Measurements from ENCODE around the gene DAB1.

The DAB1 gene

GRCh38 chr1:57156907-57157306 lies 267.0 kb downstream of the DAB1 start:
- no peak for DNase-seq

DNA sequence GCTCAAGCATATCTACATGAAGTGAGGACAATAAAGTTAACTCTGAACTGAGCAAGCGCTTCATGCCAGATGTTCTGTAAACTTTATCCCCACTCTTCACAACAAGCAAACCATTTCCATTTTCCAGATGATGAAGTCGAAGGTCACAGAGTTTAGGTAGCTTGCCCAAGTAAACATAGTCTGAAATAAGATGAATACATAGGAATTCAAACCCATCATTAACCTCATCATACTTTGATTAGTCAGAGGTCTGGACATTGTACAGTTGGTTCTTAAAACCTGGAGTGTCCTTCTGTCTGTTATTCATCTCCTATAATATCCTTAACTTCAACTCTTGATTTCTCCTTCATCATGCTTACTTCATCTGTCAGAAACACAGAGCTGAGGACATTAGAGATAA lies 277.8 kb downstream of the DAB1 start:
- no peak for DNase-seq

- no peak for DNase-seq
These were observed 280.9 kb downstream of the DAB1 start for GRCh38 chr1:57142999-57143398.

DNA sequence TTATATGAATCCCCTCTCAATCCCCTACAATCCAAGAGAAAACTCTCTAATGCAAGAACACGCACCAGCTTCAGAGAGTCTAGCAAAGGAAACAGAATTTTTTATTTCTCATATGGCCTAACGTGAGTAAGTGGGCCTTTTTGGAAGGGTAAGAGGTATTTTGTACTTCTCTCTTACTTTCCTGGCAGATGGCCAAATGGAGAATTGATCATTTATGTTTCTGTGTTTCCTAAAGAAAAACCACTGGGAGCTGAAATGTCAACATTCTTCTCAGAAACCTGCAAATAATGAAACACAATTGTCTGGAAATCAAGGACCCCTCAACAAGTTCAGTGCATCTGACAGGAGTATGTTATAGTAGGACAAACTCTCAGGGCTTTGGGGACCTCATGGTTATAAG lies 281.7 kb downstream of the DAB1 start:
- DNase-seq = no peak

- DNase-seq = no peak
These were observed 285.3 kb downstream of the DAB1 start for GRCh38 chr1:57138432-57139078.

GRCh38 chr1:57137980-57138379 lies 285.9 kb downstream of the DAB1 start:
- DNase-seq = no peak

GRCh38 chr1:57134803-57135202 lies 289.1 kb downstream of the DAB1 start:
- no peak for DNase-seq

DNA sequence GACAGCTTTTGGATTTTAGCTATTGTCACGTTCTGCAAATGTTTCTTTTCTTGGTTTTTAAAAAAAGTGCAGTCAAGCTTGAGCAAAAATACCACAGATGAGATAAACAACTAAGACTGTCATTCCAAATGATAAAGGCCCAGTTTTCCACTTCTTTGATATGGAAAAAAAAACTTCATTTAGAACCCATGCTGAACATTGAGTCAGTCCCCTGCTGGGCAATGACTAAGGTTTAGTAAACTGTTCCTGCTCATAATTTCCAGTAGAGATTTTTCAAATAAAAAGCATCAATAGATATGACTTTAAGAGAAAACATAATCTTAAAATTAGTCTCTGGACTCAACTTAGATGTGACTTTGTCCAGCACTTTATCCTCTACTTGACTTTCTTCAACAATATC lies 290.2 kb downstream of the DAB1 start:
- DNase-seq = no peak

DNA sequence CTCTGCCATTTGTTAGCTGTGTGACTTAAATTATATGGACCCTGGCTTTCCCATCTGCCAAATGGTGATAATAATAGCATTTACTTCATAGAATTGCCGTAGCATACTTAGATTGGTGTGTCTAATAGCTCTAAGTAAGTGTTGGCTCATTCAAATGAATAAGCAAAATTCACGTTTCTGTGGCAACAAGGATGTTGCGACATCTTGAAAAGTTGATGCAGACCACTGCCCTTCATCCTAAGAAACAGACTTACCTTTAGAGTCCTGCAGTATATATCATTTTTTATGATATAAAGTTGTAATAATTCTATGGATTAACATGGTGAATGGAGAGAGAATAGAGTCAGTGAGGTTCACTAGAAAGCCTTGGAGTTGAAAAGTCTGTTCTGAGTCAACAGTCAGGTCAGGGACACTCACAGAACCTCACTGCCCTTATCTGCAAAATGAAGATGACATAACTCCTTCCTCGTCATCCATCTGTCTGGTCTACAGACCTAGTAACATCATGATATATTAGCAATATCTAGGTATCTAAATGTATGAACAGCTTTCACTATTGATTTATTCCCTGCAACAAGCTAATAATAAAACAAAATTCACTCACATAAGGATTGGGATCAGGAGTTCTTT lies 290.8 kb downstream of the DAB1 start:
- no peak for DNase-seq

DNA sequence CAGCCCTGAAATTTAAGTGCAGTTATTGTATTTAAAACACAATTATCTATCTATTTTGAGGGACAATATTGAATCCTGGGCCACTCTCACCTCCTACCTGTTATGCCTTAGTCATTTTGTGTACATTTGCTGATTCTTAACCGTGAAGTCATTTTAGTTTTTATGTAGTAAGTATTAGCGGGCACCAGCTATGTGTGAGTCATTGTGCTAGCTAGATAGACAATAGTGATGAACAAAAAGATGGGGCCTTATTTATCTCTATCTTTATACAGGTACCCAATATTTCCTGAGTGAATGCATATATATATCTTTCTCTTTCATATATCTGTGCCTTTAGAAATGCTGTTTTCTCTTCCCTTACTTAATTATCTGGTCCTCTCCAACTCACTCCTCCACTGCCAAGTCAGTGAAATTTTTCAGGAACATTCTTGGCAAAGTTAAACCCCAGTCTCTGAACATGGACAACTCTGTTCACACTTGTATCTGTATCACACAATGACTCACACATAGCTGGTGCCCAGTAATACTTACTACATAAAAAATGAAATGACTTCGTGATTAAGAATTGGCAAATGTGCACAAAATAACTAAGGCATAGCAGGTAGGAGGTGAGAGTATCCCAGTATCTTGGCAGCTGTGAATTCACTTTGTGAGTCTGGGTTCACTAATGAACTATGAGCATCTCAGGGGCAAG lies 292.0 kb downstream of the DAB1 start:
- no peak for DNase-seq

DNA sequence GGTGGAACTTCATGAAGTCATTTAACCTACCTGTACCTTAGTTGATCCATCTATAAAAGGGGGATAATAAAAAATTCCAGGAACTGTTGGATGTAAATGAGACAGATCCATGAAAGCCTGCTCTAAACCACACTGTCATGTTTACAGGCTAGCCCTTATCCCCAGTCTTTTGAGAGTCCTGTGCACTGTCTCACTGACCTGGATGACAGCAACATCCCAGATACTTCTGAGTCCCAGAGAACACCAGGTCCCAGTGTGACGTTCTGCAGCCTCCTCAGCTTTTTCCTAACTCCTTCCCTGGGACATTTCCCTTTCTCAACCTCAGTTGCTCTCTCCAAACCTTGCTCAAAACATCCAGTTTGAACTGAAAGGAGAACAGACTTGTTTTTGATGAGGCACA lies 292.6 kb downstream of the DAB1 start:
- no peak for DNase-seq

GRCh38 chr1:57129865-57130264 lies 294.0 kb downstream of the DAB1 start:
- DNase-seq = no peak

DNA sequence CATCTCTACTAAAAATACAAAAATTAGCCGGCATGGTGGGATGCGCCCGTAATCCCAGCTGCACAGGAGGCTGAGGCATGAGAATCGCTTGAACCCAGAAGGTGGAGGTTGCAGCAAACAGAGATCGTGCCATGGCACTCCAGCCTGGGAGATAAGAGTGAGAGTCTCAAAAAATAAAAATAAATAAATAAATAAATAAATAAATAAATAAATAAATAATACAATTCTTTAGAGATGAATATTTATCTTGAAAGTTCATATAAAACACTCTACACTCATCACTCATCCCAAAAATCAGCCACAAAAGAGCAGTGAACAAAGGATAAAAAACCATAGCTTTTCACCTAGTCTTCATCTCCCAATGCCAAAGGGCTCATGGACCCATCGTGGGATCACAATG lies 295.9 kb downstream of the DAB1 start:
- DNase-seq = no peak

- DNase-seq = no peak
These were observed 299.0 kb downstream of the DAB1 start for GRCh38 chr1:57124768-57125446.

DNA sequence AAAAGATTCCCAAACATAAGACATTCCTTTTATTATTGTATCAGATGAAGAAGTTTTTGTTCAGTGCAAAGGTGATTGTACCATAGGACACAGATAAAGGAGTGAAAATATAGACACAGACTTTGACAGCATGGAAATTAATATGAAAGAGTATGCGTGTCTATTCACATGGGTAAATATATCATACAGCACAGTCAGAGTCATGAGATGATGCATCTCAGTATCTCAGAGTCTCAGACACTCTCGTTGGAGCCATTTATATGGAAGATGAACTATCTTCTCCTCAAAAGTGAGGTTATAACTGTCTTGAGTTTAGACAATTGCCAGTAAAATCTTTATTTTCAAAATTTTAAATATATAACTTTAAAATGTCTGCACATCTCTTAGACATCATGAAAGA lies 299.7 kb downstream of the DAB1 start:
- no peak for DNase-seq

DNA sequence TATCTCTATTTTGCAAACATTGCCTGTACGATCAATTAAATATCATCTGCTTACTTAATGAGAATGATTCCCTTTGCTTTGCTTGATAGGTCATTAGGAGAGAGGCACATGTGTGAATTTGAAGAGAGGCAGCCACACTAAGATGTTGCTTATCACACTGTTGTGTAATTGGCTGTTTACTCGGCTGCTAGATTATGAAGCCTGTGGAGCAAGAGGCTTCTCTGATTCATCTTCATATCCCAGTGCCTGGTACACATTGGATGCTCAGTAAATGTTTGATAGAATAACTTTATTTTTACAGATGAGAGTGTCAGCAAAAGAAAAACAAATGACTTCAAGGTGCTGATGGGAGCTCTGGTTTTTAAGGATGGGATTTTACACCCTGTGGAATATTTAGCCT lies 301.8 kb downstream of the DAB1 start:
- DNase-seq = no peak

GRCh38 chr1:57118948-57119603 lies 304.8 kb downstream of the DAB1 start:
- no peak for DNase-seq

GRCh38 chr1:57117753-57118152 lies 306.1 kb downstream of the DAB1 start:
- no peak for DNase-seq

DNA sequence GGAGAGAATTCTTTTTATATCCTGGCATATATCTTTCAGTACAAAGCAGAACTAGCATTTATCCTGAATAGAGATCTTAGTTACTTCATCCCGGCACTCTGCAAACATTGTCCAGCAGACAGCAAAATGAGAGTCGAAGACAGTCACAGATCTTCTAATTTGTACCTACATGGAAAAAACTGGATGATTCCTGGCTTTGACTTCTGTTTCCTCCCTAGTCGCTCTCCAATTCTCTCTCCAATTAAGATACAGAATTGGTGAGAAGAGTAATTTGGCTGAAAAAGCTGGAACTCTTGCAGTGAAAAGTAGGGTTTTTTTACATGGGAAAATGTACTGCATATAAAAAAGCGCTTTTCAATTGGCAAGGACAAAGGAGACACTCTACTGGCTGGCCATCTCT lies 307.0 kb downstream of the DAB1 start:
- DNase-seq = no peak

DNA sequence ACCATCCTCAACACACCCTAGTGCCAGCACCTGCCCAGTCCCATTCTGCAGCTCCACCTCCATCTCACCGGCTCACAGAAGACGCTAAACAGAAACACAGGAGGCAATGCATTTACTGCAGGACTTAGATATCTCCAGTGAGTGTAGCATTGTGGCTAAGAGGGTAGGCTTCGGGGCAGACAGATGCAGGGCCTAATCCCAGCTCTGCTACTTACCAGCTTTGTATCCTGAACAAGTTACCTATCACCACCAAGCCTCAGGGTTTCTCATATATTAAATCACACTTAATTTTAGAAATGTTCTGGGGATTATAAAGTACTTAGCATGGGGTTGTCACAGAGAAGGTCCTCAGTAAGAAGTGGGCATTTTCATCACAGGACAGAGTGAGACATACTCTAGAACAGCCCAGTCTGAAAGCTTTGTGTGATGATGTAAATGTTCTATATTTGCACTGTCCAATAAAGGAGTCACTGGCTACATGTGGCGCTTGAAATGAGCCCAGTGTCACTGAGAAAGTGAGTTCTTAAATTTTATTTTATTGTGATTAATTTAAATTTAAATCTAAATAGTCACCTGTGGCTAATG lies 308.7 kb downstream of the DAB1 start:
- no peak for DNase-seq

- no peak for DNase-seq
These were observed 311.7 kb downstream of the DAB1 start for GRCh38 chr1:57112148-57112547.

- no peak for DNase-seq
These were observed 312.7 kb downstream of the DAB1 start for GRCh38 chr1:57111175-57111574.

- no peak for DNase-seq
These were observed 314.0 kb downstream of the DAB1 start for GRCh38 chr1:57109883-57110282.
